Iris pigment epithelial cell (primary cell): ENCODE results near the gene TBC1D10B.

Source experiments
- DNase-seq: peaks from one replicate; pipeline ENCODE4 v3.0.0-alpha.2; 2011; ENCODE audit warnings: low read depth

TBC1D10B gene

GRCh38 chr16:30372038-30372712 is 1.9 kb upstream of the TBC1D10B start:
- DNase-seq, result no peak

- DNase-seq, result no peak
Observed at GRCh38 chr16:30371248-30371816, 1.0 kb upstream of the TBC1D10B start.

GRCh38 chr16:30369938-30370455 is 297 bp downstream of the TBC1D10B start:
- DNase-seq, result no peak

- DNase-seq, result peak; percentile 46
Observed at GRCh38 chr16:30369091-30369937, 980 bp downstream of the TBC1D10B start.

GRCh38 chr16:30368792-30369090 is 1.6 kb downstream of the TBC1D10B start:
- DNase-seq, result no peak

- DNase-seq, result peak; percentile 68
Observed at GRCh38 chr16:30368122-30368791, 2.0 kb downstream of the TBC1D10B start.

- no peak for DNase-seq
Observed at GRCh38 chr16:30367349-30368009, 2.8 kb downstream of the TBC1D10B start.

- DNase-seq, result no peak
Observed at GRCh38 chr16:30366511-30366910, 3.8 kb downstream of the TBC1D10B start.

- no peak for DNase-seq
Observed at GRCh38 chr16:30365200-30365599, 5.1 kb downstream of the TBC1D10B start.

GRCh38 chr16:30361180-30361579 is 9.1 kb downstream of the TBC1D10B start:
- no peak for DNase-seq

GRCh38 chr16:30359871-30360170 is 10.5 kb downstream of the TBC1D10B start:
- no peak for DNase-seq

GRCh38 chr16:30358990-30359870 is 11.1 kb downstream of the TBC1D10B start:
- DNase-seq, result no peak

GRCh38 chr16:30358577-30358936 is 11.7 kb downstream of the TBC1D10B start:
- no peak for DNase-seq

GRCh38 chr16:30357715-30358576 is 12.3 kb downstream of the TBC1D10B start:
- DNase-seq, result no peak

- DNase-seq, result peak; percentile 18
Observed at GRCh38 chr16:30357085-30357714, 13.1 kb downstream of the TBC1D10B start.

- no peak for DNase-seq
Observed at GRCh38 chr16:30356401-30357084, 13.8 kb downstream of the TBC1D10B start.

GRCh38 chr16:30355954-30356308 is 14.4 kb downstream of the TBC1D10B start:
- no peak for DNase-seq

- DNase-seq, result peak; percentile 100
Observed at GRCh38 chr16:30355144-30355953, 14.9 kb downstream of the TBC1D10B start, which contains the start of gene CD2BP2. Gene CD2BP2, minus strand, starts transcription at chr16:30355308. Its CDS starts 627 bp downstream, at chr16:30354681.
